ENCODE measurements around the gene UBAP2L. TPM values are rescaled to one million over a fixed set of nuclear protein-coding genes. Genes with fewer than 3 reads are reported as not detected.
A peak's percentile ranks its signal among the peaks of the same experiment; 100 is the strongest.
"Not testable (repeated sequence)": the region's sequence is repeated elsewhere in the genome, so short reads cannot be mapped to it uniquely, and the experiment has no call there.

Gene UBAP2L
- total and polyA plus RNA-seq, 2 donors (not counting 1 experiment from before 2014, with no cell fraction given): 147 to 218 TPM

DNA sequence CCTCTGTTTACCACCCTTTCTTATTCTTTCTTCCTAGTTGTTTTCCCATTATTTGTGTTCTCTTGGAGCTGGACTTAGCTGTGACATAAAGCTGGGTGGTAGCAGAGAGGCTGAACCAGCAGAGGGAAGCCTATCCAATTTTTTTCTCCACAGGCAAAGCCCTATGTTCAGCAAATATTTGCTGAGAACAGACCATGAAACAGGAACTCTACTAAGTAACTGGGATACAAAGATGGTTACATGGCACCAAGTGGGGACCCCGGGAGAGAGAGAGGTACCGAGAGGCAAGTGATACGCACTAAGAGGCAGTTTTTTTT lies 21.2 kb upstream of the UBAP2L start:
- Histone ChIP-seq H2AFZ (ENCODE audit: insufficient read depth, low read depth, low read length, poor library complexity, severe bottlenecking) (peak overlapping the region; percentile 68), H3K27ac (ENCODE audit: low read length in 2 of 2) (peak overlapping the region in 1 of 2 donors; percentile 28), H4K20me1 (ENCODE audit: control insufficient read depth, insufficient read depth, low read length, poor library complexity, severe bottlenecking) (no peaks in the 10 kb centered on the region), H3K36me3 (replicated peaks in 1 of 2; ENCODE audit: control extremely low read depth in 1 of 2, control insufficient read depth in 1 of 2, extremely low read depth in 1 of 2, insufficient read depth in 2 of 2, low read length in 1 of 2) (no peaks in the 10 kb centered on the region), H3K9me3 (ENCODE audit: control extremely low read depth in 1 of 3, control insufficient read depth in 2 of 3, insufficient read depth in 1 of 3, low read length in 2 of 3) (no peaks in the 10 kb centered on the region), H3K4me3 (ENCODE audit: control extremely low read depth in 1 of 5, extremely low read depth in 1 of 5, insufficient read depth in 1 of 5, low read depth in 2 of 5, low read length in 4 of 5) (no peak overlapping the region), H3K4me1 (ENCODE audit: control insufficient read depth in 2 of 2, insufficient read depth in 2 of 2, low read length in 2 of 2) (peaks cover 5% of the 10 kb centered on the region in 2 donors), H3K9ac (ENCODE audit: low read length) (no peak overlapping the region), H3K4me2 (replicated peaks; ENCODE audit: low read depth, low read length, poor library complexity, severe bottlenecking) (no peak overlapping the region), H3K27me3 (replicated peaks in 1 of 4; ENCODE audit: control extremely low read depth in 1 of 4, control insufficient read depth in 3 of 4, insufficient read depth in 4 of 4, low read length in 3 of 4) (no peaks in the 10 kb centered on the region), H3K79me2 (ENCODE audit: control insufficient read depth, insufficient read depth, low read length) (no peaks in the 10 kb centered on the region)
- CTCF ChIA-PET: interaction anchor here (0.6 to 3.3 kb wide), 23 partner anchors 8 to 354 kb away, joined by 3 to 27 read pairs (median 6); partner anchors contain the start of genes HAX1 and UBAP2L
- H3K27me3 Mint-ChIP-seq: no peaks in the 10 kb centered on the region
- POLR2A ChIA-PET: interaction anchor here (0.6 to 1.3 kb wide), 3 partner anchors 21 to 72 kb away, joined by 3 to 12 read pairs (median 3); partner anchors contain the start of gene UBAP2L
- H3K4me1 Mint-ChIP-seq: no peaks in the 10 kb centered on the region
- whole genome bisulfite sequencing (ENCODE audit: insufficient coverage): 84% methylated on average over 3 of the region's 3 CpGs
- TF ChIP-seq, protein P1, sequence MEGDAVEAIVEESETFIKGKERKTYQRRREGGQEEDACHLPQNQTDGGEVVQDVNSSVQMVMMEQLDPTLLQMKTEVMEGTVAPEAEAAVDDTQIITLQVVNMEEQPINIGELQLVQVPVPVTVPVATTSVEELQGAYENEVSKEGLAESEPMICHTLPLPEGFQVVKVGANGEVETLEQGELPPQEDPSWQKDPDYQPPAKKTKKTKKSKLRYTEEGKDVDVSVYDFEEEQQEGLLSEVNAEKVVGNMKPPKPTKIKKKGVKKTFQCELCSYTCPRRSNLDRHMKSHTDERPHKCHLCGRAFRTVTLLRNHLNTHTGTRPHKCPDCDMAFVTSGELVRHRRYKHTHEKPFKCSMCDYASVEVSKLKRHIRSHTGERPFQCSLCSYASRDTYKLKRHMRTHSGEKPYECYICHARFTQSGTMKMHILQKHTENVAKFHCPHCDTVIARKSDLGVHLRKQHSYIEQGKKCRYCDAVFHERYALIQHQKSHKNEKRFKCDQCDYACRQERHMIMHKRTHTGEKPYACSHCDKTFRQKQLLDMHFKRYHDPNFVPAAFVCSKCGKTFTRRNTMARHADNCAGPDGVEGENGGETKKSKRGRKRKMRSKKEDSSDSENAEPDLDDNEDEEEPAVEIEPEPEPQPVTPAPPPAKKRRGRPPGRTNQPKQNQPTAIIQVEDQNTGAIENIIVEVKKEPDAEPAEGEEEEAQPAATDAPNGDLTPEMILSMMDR (IDR thresholded peaks at IDR 0.05): no peak
- no peak for TF ChIP-seq EZH2 (IDR thresholded peaks at IDR 0.05; ENCODE audit: borderline replicate concordance, insufficient read depth, low read depth, low read length, poor library complexity, severe bottlenecking)
- no peak overlapping the region for H3K27ac Mint-ChIP-seq
- intact Hi-C loops (cut with micrococcal nuclease): loop anchor here (1.0 kb wide), 3 partner anchors 16 to 136 kb away; partner anchors contain the start of gene HAX1
- ATAC-seq (ENCODE audit: low read depth): no peak
- H3K9me3 Mint-ChIP-seq (ENCODE audit: insufficient read depth): no peaks in the 10 kb centered on the region
- no peak overlapping the region for H3K4me3 Mint-ChIP-seq
- no peak for DNase-seq

DNA sequence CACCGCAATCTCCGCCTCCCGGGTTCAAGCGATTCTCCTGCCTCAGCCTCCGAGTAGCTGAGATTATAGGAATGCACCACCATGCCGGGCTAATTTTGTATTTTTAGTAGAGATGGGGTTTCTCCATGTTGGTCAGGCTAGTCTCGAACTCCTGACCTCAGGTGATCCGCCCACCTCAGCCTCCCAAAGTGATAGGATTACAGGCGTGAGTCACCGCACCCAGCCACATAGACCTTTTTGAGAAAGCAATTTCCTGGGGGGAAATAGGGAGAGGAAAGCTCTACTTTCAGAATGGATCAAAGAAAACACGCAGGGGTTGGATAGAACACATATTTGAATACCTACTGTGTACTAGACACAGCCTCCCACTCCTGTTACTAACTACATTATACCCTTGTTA lies 15.0 kb upstream of the UBAP2L start:
- H3K4me1 Mint-ChIP-seq; CTCF ChIA-PET; DNase-seq; intact Hi-C loops (cut with micrococcal nuclease); H3K9ac ChIP-seq (ENCODE audit: low read length); H3K9me3 Mint-ChIP-seq (ENCODE audit: insufficient read depth); H3K27ac Mint-ChIP-seq; H3K79me2 ChIP-seq (ENCODE audit: control insufficient read depth, insufficient read depth, low read length); H3K4me3 ChIP-seq (ENCODE audit: control extremely low read depth in 1 of 5, extremely low read depth in 1 of 5, insufficient read depth in 1 of 5, low read depth in 2 of 5, low read length in 4 of 5); ATAC-seq (ENCODE audit: low read depth); H3K27ac ChIP-seq (ENCODE audit: low read length in 2 of 2); H3K4me2 ChIP-seq (replicated peaks; ENCODE audit: low read depth, low read length, poor library complexity, severe bottlenecking); H3K4me1 ChIP-seq (ENCODE audit: control insufficient read depth in 2 of 2, insufficient read depth in 2 of 2, low read length in 2 of 2); H3K4me3 Mint-ChIP-seq; H4K20me1 ChIP-seq (ENCODE audit: control insufficient read depth, insufficient read depth, low read length, poor library complexity, severe bottlenecking); H2AFZ ChIP-seq (ENCODE audit: insufficient read depth, low read depth, low read length, poor library complexity, severe bottlenecking); H3K27me3 ChIP-seq (replicated peaks in 1 of 4; ENCODE audit: control extremely low read depth in 1 of 4, control insufficient read depth in 3 of 4, insufficient read depth in 4 of 4, low read length in 3 of 4); H3K27me3 Mint-ChIP-seq; H3K9me3 ChIP-seq (ENCODE audit: control extremely low read depth in 1 of 3, control insufficient read depth in 2 of 3, insufficient read depth in 1 of 3, low read length in 2 of 3): not testable (repeated sequence)
- POLR2A ChIA-PET: interaction anchor here (0.8 kb wide), 1 partner anchor 353 kb away, joined by 3 read pairs; no protein-coding TSS in a partner anchor
- WGBS (ENCODE audit: insufficient coverage): 99% methylated on average over 7 of the region's 11 CpGs
- peaks cover 13 to 49% of the 10 kb centered on the region in 2 experiments for H3K36me3 ChIP-seq (replicated peaks in 1 of 2; ENCODE audit: control extremely low read depth in 1 of 2, control insufficient read depth in 1 of 2, extremely low read depth in 1 of 2, insufficient read depth in 2 of 2, low read length in 1 of 2)
